Measurements from ENCODE around the gene NUCB1.

The NUCB1 gene

GRCh38 chr19:48935864-48936263 is 35.8 kb downstream of the NUCB1 start:
- no peak for DNase-seq

GRCh38 chr19:48938256-48938655 is 38.1 kb downstream of the NUCB1 start:
- no peak for DNase-seq

GRCh38 chr19:48940902-48941301 is 40.8 kb downstream of the NUCB1 start:
- DNase-seq, result no peak

GRCh38 chr19:48943081-48943480 is 43.0 kb downstream of the NUCB1 start:
- DNase-seq, result no peak

- DNase-seq, result no peak
Measured at GRCh38 chr19:48945415-48945814, 45.3 kb downstream of the NUCB1 start.

GRCh38 chr19:48945817-48946216 is 45.7 kb downstream of the NUCB1 start:
- DNase-seq, result no peak

GRCh38 chr19:48946463-48947257 is 46.5 kb downstream of the NUCB1 start:
- no peak for DNase-seq

- DNase-seq, result no peak
Measured at GRCh38 chr19:48947258-48947542, 47.1 kb downstream of the NUCB1 start.

- DNase-seq, result no peak
Measured at GRCh38 chr19:48950159-48950558, 50.0 kb downstream of the NUCB1 start.

- no peak for DNase-seq
Measured at GRCh38 chr19:48950830-48951519, 50.9 kb downstream of the NUCB1 start.

- no peak for DNase-seq
Measured at GRCh38 chr19:48953141-48953540, 53.0 kb downstream of the NUCB1 start.

- no peak for DNase-seq
Measured at GRCh38 chr19:48953990-48954594, 54.0 kb downstream of the NUCB1 start.

GRCh38 chr19:48954595-48955307 is 54.6 kb downstream of the NUCB1 start, which contains the start of gene BAX:
Gene BAX, plus strand, starts transcription at chr19:48954875. Its CDS starts 54 bp downstream, at chr19:48954929.
- peak; percentile 99 for DNase-seq

GRCh38 chr19:48955308-48955958 is 55.3 kb downstream of the NUCB1 start:
- DNase-seq, result no peak

- DNase-seq, result no peak
Measured at GRCh38 chr19:48958006-48958405, 57.9 kb downstream of the NUCB1 start.

- DNase-seq, result peak; percentile 18
Measured at GRCh38 chr19:48959341-48960239, 59.5 kb downstream of the NUCB1 start.

- DNase-seq, result peak; percentile 18
Measured at GRCh38 chr19:48961051-48961649, 61.0 kb downstream of the NUCB1 start.

- no peak for DNase-seq
Measured at GRCh38 chr19:48961673-48962028, 61.5 kb downstream of the NUCB1 start.

- peak; percentile 46 for DNase-seq
Measured at GRCh38 chr19:48962029-48962848, 62.1 kb downstream of the NUCB1 start.

- no peak for DNase-seq
Measured at GRCh38 chr19:48962849-48963165, 62.7 kb downstream of the NUCB1 start.

All from stimulated activated CD4-positive, alpha-beta T cell treated with anti-CD3 and anti-CD28 coated beads, Interleukin-15, amount 100 ng/mL, for 24 hours (primary cell).